ENCODE data around the gene SGPP1. TPM values are rescaled to one million over a fixed set of nuclear protein-coding genes. Genes with fewer than 3 reads are reported as not detected.
"Not testable (repeated sequence)": the region's sequence is repeated elsewhere in the genome, so short reads cannot be mapped to it uniquely, and the experiment has no call there.

The SGPP1 gene
- total RNA-seq, 1 experiment from 2014 or later = 5.5 TPM

DNA sequence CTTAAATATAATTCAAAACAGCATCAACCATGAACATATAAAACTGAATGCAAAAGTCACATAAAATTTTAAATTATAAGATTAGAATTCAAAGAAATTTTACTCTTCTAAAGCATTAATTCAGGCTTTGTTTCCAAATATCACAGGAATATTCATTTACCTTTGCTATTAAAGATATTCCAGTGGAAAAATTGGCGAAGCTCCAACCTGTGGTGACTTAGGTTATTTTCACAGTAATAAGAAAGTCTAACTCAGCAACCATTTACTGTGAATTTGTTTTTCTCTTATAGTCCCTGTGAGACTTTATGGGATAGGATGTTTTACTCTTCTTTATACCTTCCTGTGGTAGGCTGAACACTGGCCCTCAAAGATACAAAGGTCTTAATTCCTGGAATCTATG, 89.4 kb downstream of the SGPP1 start:
- H2BK20ac ChIP-seq (ENCODE audit: low read depth, low read length, poor library complexity, severe bottlenecking) = no peak overlapping the region
- H3K23me2 ChIP-seq (ENCODE audit: insufficient read length, low read depth, low read length, poor library complexity, severe bottlenecking) = no peaks in the 10 kb centered on the region
- H3K9me3 Mint-ChIP-seq = peaks cover 19 to 26% of the 10 kb centered on the region in 2 experiments
- H3K18ac ChIP-seq (ENCODE audit: insufficient read length, low read depth, low read length) = no peak overlapping the region
- no peak overlapping the region for H3T11ph ChIP-seq (ENCODE audit: low read length)
- H2AK5ac ChIP-seq (ENCODE audit: insufficient read length, low read length) = no peak overlapping the region
- H2BK120ac ChIP-seq (ENCODE audit: low read depth, low read length, poor library complexity, severe bottlenecking) = no peak overlapping the region
- no peak overlapping the region for H3K4me3 Mint-ChIP-seq
- H3K4me1 Mint-ChIP-seq = peaks cover 4 to 14% of the 10 kb centered on the region in 2 experiments
- no peak overlapping the region for H2BK12ac ChIP-seq (ENCODE audit: insufficient read length, low read depth, low read length)
- H2BK15ac ChIP-seq (ENCODE audit: low read depth, low read length) = no peak overlapping the region
- H3K4me2 ChIP-seq (ENCODE audit: insufficient read depth, insufficient read length, low read length) = no peak overlapping the region
- no peak overlapping the region for H3K14ac ChIP-seq (ENCODE audit: insufficient read depth, low read length)
- no peak overlapping the region for H4K91ac ChIP-seq (ENCODE audit: insufficient read length, low read depth, low read length)
- H2BK5ac ChIP-seq (ENCODE audit: insufficient read length, low read length) = no peak overlapping the region
- H3K27ac ChIP-seq (ENCODE audit: insufficient read length, low read depth, low read length) = no peak overlapping the region
- H3K27me3 ChIP-seq (ENCODE audit: insufficient read depth, low read length) = no peaks in the 10 kb centered on the region
- no CpG with 5 or more reads among the region's 1 CpG for WGBS (ENCODE audit: extremely low coverage, insufficient read length, low lambda C conversion rate)
- no peak overlapping the region for H3K23ac ChIP-seq (ENCODE audit: insufficient read length, low read depth, low read length)
- no peak overlapping the region for H3K4ac ChIP-seq (ENCODE audit: low read depth, low read length)
- peaks cover 19% of the 10 kb centered on the region; the same call in 1 of the 2 replicates for H3K79me2 ChIP-seq (ENCODE audit: insufficient read depth, low read length)
- no peaks in the 10 kb centered on the region for H3K27me3 Mint-ChIP-seq (ENCODE audit: low read depth)
- H3K4me1 ChIP-seq (ENCODE audit: insufficient read depth, low read length) = no peaks in the 10 kb centered on the region
- no peaks in the 10 kb centered on the region for H3K9me3 ChIP-seq (ENCODE audit: control insufficient read depth, low read depth, low read length)
- no peak overlapping the region for H3K56ac ChIP-seq (ENCODE audit: insufficient read length, low read depth, low read length)
- H3K36me3 Mint-ChIP-seq (ENCODE audit: insufficient read depth in 1 of 3, low read depth in 3 of 3) = peaks cover 43 to 48% (median 46%) of the 10 kb centered on the region in 3 experiments
- H4K8ac ChIP-seq (replicated peaks; ENCODE audit: insufficient read length, low read depth, low read length) = no peak overlapping the region
- TF ChIP-seq, protein P1, sequence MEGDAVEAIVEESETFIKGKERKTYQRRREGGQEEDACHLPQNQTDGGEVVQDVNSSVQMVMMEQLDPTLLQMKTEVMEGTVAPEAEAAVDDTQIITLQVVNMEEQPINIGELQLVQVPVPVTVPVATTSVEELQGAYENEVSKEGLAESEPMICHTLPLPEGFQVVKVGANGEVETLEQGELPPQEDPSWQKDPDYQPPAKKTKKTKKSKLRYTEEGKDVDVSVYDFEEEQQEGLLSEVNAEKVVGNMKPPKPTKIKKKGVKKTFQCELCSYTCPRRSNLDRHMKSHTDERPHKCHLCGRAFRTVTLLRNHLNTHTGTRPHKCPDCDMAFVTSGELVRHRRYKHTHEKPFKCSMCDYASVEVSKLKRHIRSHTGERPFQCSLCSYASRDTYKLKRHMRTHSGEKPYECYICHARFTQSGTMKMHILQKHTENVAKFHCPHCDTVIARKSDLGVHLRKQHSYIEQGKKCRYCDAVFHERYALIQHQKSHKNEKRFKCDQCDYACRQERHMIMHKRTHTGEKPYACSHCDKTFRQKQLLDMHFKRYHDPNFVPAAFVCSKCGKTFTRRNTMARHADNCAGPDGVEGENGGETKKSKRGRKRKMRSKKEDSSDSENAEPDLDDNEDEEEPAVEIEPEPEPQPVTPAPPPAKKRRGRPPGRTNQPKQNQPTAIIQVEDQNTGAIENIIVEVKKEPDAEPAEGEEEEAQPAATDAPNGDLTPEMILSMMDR (conservative IDR thresholded peaks at IDR 0.05) = no peak
- H4K5ac ChIP-seq (ENCODE audit: insufficient read length, low read depth, low read length) = no peak overlapping the region
- peaks cover 6% of the 10 kb centered on the region for H3K79me1 ChIP-seq (ENCODE audit: insufficient read depth, low read depth, low read length, poor library complexity, severe bottlenecking)
- no peak overlapping the region for H3K9ac ChIP-seq (ENCODE audit: extremely low read depth, insufficient read length, low read length)
- H4K20me1 ChIP-seq (ENCODE audit: control insufficient read depth, insufficient read depth, insufficient read length) = no peaks in the 10 kb centered on the region
- DNase-seq = no peak
- peak overlapping the region in 1 of 3 experiments; percentile 2; a peak in 1 of 7 replicates for H3K27ac Mint-ChIP-seq
- H2AFZ ChIP-seq (ENCODE audit: low read length) = no peak overlapping the region

DNA sequence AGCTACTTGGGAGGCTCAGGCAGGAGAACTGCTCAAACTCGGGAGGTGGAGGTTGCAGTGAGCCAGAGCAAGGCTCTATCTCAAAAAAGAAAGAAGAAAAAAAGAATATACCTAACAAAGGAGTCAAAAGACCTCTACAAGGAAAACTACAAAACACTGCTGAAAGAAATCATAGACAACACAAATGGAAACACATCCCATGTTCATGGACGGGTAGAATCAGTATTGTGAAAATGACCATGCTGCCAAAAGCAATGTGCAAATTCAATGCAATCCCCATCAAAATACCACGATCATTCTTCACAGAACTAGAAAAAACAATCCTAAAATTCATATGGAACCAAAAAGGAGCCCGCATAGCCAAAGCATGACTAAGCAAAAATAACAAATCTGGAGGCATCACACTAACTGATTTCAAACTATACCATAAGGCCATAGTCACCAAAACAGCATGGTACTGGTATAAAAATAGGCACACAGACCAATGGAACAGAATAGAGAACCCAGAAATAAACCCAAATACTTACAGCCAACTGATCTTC, 91.7 kb downstream of the SGPP1 start:
- H4K5ac ChIP-seq (ENCODE audit: insufficient read length, low read depth, low read length); H3K4me3 Mint-ChIP-seq; DNase-seq; H3K27ac ChIP-seq (ENCODE audit: insufficient read length, low read depth, low read length); H4K91ac ChIP-seq (ENCODE audit: insufficient read length, low read depth, low read length); H3K27me3 ChIP-seq (ENCODE audit: insufficient read depth, low read length); H3K9ac ChIP-seq (ENCODE audit: extremely low read depth, insufficient read length, low read length); H3K4ac ChIP-seq (ENCODE audit: low read depth, low read length); H3K79me1 ChIP-seq (ENCODE audit: insufficient read depth, low read depth, low read length, poor library complexity, severe bottlenecking); H2BK12ac ChIP-seq (ENCODE audit: insufficient read length, low read depth, low read length); H3K14ac ChIP-seq (ENCODE audit: insufficient read depth, low read length); H4K8ac ChIP-seq (replicated peaks; ENCODE audit: insufficient read length, low read depth, low read length); H3K4me2 ChIP-seq (ENCODE audit: insufficient read depth, insufficient read length, low read length); H3K23ac ChIP-seq (ENCODE audit: insufficient read length, low read depth, low read length); H2AK5ac ChIP-seq (ENCODE audit: insufficient read length, low read length); H2BK5ac ChIP-seq (ENCODE audit: insufficient read length, low read length); H2BK15ac ChIP-seq (ENCODE audit: low read depth, low read length); H3K27me3 Mint-ChIP-seq (ENCODE audit: low read depth); H3K23me2 ChIP-seq (ENCODE audit: insufficient read length, low read depth, low read length, poor library complexity, severe bottlenecking); H2AFZ ChIP-seq (ENCODE audit: low read length); H3K18ac ChIP-seq (ENCODE audit: insufficient read length, low read depth, low read length); H3K4me1 ChIP-seq (ENCODE audit: insufficient read depth, low read length); H2BK20ac ChIP-seq (ENCODE audit: low read depth, low read length, poor library complexity, severe bottlenecking); H4K20me1 ChIP-seq (ENCODE audit: control insufficient read depth, insufficient read depth, insufficient read length); H2BK120ac ChIP-seq (ENCODE audit: low read depth, low read length, poor library complexity, severe bottlenecking); H3T11ph ChIP-seq (ENCODE audit: low read length); H3K56ac ChIP-seq (ENCODE audit: insufficient read length, low read depth, low read length); H3K9me3 ChIP-seq (ENCODE audit: control insufficient read depth, low read depth, low read length): not testable (repeated sequence)
- H3K4me1 Mint-ChIP-seq = peaks cover 4 to 11% of the 10 kb centered on the region in 2 experiments
- H3K9me3 Mint-ChIP-seq = peaks cover 19 to 26% of the 10 kb centered on the region in 2 experiments
- peak overlapping the region in 1 of 3 experiments; percentile 47; a peak in 2 of 7 replicates for H3K27ac Mint-ChIP-seq
- peaks cover 43 to 48% (median 46%) of the 10 kb centered on the region in 3 experiments for H3K36me3 Mint-ChIP-seq (ENCODE audit: insufficient read depth in 1 of 3, low read depth in 3 of 3)
- H3K79me2 ChIP-seq (ENCODE audit: insufficient read depth, low read length) = peaks cover 30% of the 10 kb centered on the region; the same call in 1 of the 2 replicates
- WGBS (ENCODE audit: extremely low coverage, insufficient read length, low lambda C conversion rate) = no CpG with 5 or more reads among the region's 4 CpGs

Measured in H9 (cell line).